ENCODE data around the gene HIVEP3.

HIVEP3 gene

DNA sequence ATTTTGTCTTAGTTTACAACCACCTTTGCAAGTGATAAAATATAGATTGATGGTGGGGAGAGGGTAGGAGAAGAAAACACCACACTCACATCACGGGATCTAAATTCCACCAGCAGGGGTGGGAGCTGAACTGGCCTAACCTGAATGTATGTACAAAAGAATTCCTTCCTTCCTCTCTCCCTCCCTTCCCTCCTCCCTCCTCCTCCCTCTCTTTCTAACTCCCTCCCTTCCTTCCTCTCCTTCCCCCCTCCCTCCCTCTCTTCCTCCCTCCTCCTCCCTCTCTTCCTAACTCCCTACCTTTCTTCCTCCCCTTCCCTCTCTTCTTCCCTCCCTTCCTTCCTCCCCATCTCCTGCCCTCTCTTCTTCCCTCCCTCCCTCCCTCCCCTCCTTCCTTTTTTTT lies 40.2 kb downstream of the HIVEP3 start:
- DNase-seq (ENCODE audit: extremely low spot score), result no peak
- TF ChIP-seq CTCF (IDR thresholded peaks at IDR 0.05; ENCODE audit: control extremely low read depth, extremely low read depth, low read depth, missing control alignments), result no peak
- ChIA-PET CTCF (no interaction called here), POLR2A (no interaction called here)

DNA sequence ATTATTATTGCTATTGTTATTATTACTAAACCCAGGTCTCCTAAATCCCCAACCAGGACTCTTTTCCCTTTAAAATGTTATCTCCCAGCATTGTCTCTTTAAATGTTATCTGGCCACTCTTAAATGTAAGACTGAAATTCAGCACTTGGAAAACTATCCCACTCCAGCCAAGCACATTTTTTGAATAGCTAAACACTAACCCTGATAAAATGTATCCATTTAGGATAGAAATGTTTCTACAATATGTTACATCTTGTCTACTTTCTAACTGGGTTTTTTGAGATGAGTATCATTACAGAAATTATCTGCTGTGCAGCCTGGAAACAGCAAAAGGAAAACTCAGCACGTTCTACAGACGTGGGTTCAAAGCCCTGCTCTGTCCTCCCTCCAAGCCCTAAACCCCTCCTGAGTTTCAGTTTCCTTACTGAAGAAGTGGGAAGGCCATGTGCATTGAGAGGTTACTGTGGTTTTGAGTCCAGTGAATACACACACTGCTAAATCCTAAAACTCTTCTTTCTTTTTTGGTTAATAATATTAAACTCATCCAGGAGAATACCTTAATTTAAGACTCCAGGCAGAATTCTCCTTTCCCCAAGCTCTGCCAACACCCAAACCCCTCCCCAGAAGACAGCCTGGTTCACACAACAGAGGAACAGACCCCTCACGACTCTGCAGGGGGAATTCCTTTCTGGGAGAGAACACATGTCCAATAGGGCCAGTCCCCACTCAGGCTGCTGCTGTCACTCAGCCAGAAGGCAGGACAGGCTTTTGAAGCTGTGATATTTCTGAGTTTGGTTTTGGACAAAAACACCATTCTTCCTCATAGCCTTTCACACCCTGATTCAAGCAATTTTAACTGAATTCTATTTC lies 41.9 kb downstream of the HIVEP3 start:
- no peak for TF ChIP-seq CTCF (IDR thresholded peaks at IDR 0.05; ENCODE audit: control extremely low read depth, extremely low read depth, low read depth, missing control alignments)
- DNase-seq (ENCODE audit: extremely low spot score), result peak; percentile 34
- ChIA-PET POLR2A (interaction anchor here (0.5 kb wide), 1 partner anchor 232 kb away, joined by 3 read pairs; no protein-coding TSS in a partner anchor), CTCF (interaction anchor here (1.1 kb wide), 1 partner anchor 65 kb away, joined by 3 read pairs; no protein-coding TSS in a partner anchor)

DNA sequence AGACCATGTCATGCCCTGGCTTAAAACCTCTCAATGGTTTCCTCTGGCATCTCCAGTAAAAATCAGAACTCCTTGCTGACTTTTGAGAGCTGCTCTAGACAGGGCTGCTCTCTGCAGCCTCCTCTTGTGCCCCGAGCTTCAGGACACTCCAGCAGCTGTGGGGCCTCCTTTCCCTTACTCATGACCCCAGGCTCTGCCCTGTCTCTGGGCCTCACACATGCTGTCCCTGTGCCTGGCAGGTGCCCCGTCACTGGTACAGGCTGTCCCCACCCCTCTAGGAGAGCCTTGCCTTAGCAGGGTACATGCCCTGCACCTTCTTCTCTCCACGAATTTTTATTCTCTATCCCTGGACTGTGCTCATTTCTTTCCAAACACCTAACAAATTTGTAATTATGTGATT lies 43.2 kb downstream of the HIVEP3 start:
- CTCF ChIA-PET, result no interaction called here
- no peak for TF ChIP-seq CTCF (IDR thresholded peaks at IDR 0.05; ENCODE audit: control extremely low read depth, extremely low read depth, low read depth, missing control alignments)
- POLR2A ChIA-PET, result no interaction called here
- DNase-seq (ENCODE audit: extremely low spot score), result no peak

DNA sequence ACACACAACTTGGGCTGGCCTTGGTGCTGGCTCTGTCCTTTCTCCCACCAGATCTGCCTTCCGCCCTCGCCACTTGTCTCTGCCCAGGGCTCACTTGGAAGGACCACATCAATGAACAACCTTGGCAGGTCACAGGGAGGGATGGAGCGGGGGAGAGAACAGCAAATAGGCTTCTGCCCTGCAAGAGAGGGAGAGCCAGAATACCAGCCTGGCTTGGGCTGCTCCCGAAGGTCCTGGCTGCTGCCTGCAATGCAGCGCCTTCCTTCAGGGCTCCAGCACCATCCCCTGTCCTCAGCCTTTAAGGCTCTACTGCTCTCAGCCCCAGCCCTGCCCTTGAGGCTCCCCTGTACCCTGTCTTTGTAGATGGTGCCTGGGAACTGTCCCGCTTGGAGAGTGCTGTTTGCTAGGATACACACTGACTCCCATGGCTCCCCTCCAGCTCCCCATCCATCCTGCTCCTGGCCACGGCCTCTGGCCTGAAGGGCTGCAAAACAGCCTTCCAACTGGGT lies 43.8 kb downstream of the HIVEP3 start:
- TF ChIP-seq CTCF (IDR thresholded peaks at IDR 0.05; ENCODE audit: control extremely low read depth, extremely low read depth, low read depth, missing control alignments), result no peak

GRCh38 chr1:41874151-41874719 lies 44.5 kb downstream of the HIVEP3 start:
- POLR2A ChIA-PET, result no interaction called here
- no peak for TF ChIP-seq CTCF (IDR thresholded peaks at IDR 0.05; ENCODE audit: control extremely low read depth, extremely low read depth, low read depth, missing control alignments)

More for the DNA sequence above, 43.8 kb downstream of the HIVEP3 start:
- ChIA-PET CTCF (no interaction called here), POLR2A (no interaction called here)
- no peak for DNase-seq (ENCODE audit: extremely low spot score)

DNA sequence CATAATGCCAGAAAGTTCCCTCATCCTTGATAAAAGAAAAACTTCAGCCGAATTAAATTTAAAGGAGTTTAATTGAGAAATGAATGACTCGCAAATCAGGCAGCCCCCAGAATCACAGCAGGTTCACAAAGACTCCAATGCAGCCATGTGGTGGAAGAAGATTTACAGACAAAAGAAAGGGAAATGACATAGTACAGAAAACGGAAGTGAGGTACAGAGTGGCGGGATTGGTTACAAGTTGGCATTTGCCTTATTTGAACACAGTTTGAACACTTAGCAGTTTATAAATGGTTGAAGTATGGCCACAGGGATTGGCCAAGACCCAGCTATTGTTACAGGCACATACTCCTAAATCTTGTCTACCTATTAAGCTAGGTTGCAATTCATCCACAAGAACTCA lies 46.6 kb downstream of the HIVEP3 start:
- no peak for TF ChIP-seq CTCF (IDR thresholded peaks at IDR 0.05; ENCODE audit: control extremely low read depth, extremely low read depth, low read depth, missing control alignments)
- POLR2A ChIA-PET, result no interaction called here
- CTCF ChIA-PET, result interaction anchor here (1.4 to 2.2 kb wide), 3 partner anchors 297 to 380 kb away, joined by 3 to 7 read pairs (median 3); no protein-coding TSS in a partner anchor
- DNase-seq (ENCODE audit: extremely low spot score), result no peak

More at GRCh38 chr1:41874151-41874719, 44.5 kb downstream of the HIVEP3 start:
- CTCF ChIA-PET, result no interaction called here
- DNase-seq (ENCODE audit: extremely low spot score), result no peak

All from GM10248 (cell line).